Limb (tissue), 2 donors: ENCODE measurements around the gene CDH5.

ENCODE experiments used
- DNase-seq, 2 donors: peaks; one replicate each; pipeline ENCODE4 v3.0.0-alpha.2; 2016; ENCODE audit errors: extremely low spot score in 2 of 2

Gene CDH5

GRCh38 chr16:66391726-66392670, 25.5 kb downstream of the CDH5 start:
- no peak for DNase-seq

GRCh38 chr16:66395806-66396555, 29.5 kb downstream of the CDH5 start:
- no peak for DNase-seq

GRCh38 chr16:66397736-66398433, 31.4 kb downstream of the CDH5 start:
- DNase-seq, result no peak

GRCh38 chr16:66399031-66399430, 32.5 kb downstream of the CDH5 start:
- DNase-seq, result no peak

GRCh38 chr16:66399930-66400329, 33.4 kb downstream of the CDH5 start:
- DNase-seq, result no peak

- no peak for DNase-seq
Observed at GRCh38 chr16:66400503-66401380, 34.3 kb downstream of the CDH5 start.

GRCh38 chr16:66401610-66402009, 35.1 kb downstream of the CDH5 start:
- DNase-seq, result no peak

GRCh38 chr16:66402166-66402565, 35.7 kb downstream of the CDH5 start:
- DNase-seq, result no peak

GRCh38 chr16:66402591-66403230, 36.2 kb downstream of the CDH5 start:
- no peak for DNase-seq

- DNase-seq, result no peak
Observed at GRCh38 chr16:66403531-66404145, 37.1 kb downstream of the CDH5 start.

GRCh38 chr16:66405057-66405783, 38.7 kb downstream of the CDH5 start:
- DNase-seq, result no peak

GRCh38 chr16:66406534-66407221, 40.2 kb downstream of the CDH5 start:
- DNase-seq, result peak; percentile 82 to 92

- DNase-seq, result peak in 1 of 2 donors; percentile 31
Observed at GRCh38 chr16:66408163-66409048, 41.9 kb downstream of the CDH5 start.

GRCh38 chr16:66409156-66409555, 42.7 kb downstream of the CDH5 start:
- DNase-seq, result no peak

- no peak for DNase-seq
Observed at GRCh38 chr16:66412182-66412581, 45.7 kb downstream of the CDH5 start.

GRCh38 chr16:66414891-66415290, 48.4 kb downstream of the CDH5 start:
- DNase-seq, result no peak

- DNase-seq, result no peak
Observed at GRCh38 chr16:66416136-66416535, 49.6 kb downstream of the CDH5 start.
